Measurements from ENCODE around the gene TTLL7. TPM values are rescaled to one million over a fixed set of nuclear protein-coding genes. Genes with fewer than 3 reads are reported as not detected.

TTLL7 gene
- total RNA-seq, 4 donors from 2014 or later, result 1.2 to 16.5 (median 4.1) TPM

GRCh38 chr1:83950106-83950661 lies 48.7 kb downstream of the TTLL7 start:
- Histone ChIP-seq H3K27ac (no peak overlapping the region), H3K27me3 (no peaks in the 10 kb centered on the region), H3K36me3 (no peaks in the 10 kb centered on the region), H3K4me3 (no peak overlapping the region), H3K4me1 (no peaks in the 10 kb centered on the region), H3K9me3 (no peaks in the 10 kb centered on the region)
- TF ChIP-seq CTCF (IDR thresholded peaks at IDR 0.05) (no peak), POLR2A (IDR thresholded peaks at IDR 0.05) (no peak)
- DNase-seq, result no peak

GRCh38 chr1:83942914-83943313 lies 56.0 kb downstream of the TTLL7 start:
- DNase-seq, result no peak
- no peaks in the 10 kb centered on the region for H3K36me3 ChIP-seq
- TF ChIP-seq POLR2A (IDR thresholded peaks at IDR 0.05) (no peak), CTCF (IDR thresholded peaks at IDR 0.05) (no peak)
- no peak overlapping the region for H3K4me3 ChIP-seq
- no peak overlapping the region for H3K27ac ChIP-seq
- no peaks in the 10 kb centered on the region for H3K27me3 ChIP-seq
- H3K9me3 ChIP-seq, result no peaks in the 10 kb centered on the region
- H3K4me1 ChIP-seq, result no peaks in the 10 kb centered on the region

DNA sequence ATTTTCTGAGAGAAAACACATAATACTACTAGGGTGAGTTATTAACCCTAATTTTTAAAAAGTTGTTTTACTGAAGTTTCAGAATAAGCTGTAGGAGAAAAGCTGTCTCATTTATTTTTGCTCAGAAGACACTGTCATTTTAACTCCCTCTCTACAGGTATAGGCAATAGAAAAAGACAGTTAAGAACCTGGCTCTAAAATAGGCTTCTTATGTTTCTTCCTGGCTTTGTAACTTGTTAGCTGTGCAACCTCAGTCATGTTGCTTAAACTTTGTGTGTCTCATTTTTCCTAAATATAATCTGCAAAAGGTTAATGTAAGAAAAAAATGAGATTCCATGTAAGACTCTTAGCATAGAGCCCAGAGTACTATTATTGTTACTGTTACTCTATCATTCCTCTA lies 64.4 kb downstream of the TTLL7 start:
- no peaks in the 10 kb centered on the region for H3K4me1 ChIP-seq
- no peaks in the 10 kb centered on the region for H3K9me3 ChIP-seq
- no peak overlapping the region for H3K27ac ChIP-seq
- H3K36me3 ChIP-seq, result no peaks in the 10 kb centered on the region
- no peak for DNase-seq
- no peak for TF ChIP-seq CTCF (IDR thresholded peaks at IDR 0.05)
- no peak for TF ChIP-seq POLR2A (IDR thresholded peaks at IDR 0.05)
- no peaks in the 10 kb centered on the region for H3K27me3 ChIP-seq
- H3K4me3 ChIP-seq, result no peak overlapping the region

DNA sequence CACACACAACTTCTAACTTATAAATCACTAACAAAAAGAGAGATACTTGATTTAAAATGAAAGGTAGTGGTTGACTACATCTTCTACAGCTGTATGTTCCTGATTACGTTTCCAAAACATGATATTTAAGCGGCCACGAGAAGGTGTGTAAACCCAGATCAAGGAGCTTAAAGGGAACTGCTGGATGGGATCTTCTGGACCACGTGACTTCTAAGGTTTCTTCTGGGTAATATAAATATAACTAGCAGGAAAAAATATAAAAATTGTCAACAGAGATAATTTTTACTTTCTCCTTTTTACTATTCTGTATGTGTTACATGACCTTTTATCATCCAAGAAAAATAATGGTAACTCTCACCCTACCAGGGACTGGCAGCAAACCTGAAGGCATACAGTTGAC lies 66.2 kb downstream of the TTLL7 start:
- H3K4me1 ChIP-seq, result no peaks in the 10 kb centered on the region
- H3K27me3 ChIP-seq, result no peaks in the 10 kb centered on the region
- no peak for TF ChIP-seq POLR2A (IDR thresholded peaks at IDR 0.05)

GRCh38 chr1:83932281-83932680 lies 66.7 kb downstream of the TTLL7 start:
- Histone ChIP-seq H3K4me3 (no peak overlapping the region), H3K36me3 (no peaks in the 10 kb centered on the region)
- TF ChIP-seq POLR2A (IDR thresholded peaks at IDR 0.05), result no peak
- TF ChIP-seq CTCF (IDR thresholded peaks at IDR 0.05), result no peak

More for the DNA sequence above, 66.2 kb downstream of the TTLL7 start:
- H3K4me3 ChIP-seq, result no peak overlapping the region
- DNase-seq, result no peak
- no peaks in the 10 kb centered on the region for H3K9me3 ChIP-seq
- no peak overlapping the region for H3K27ac ChIP-seq
- H3K36me3 ChIP-seq, result no peaks in the 10 kb centered on the region

DNA sequence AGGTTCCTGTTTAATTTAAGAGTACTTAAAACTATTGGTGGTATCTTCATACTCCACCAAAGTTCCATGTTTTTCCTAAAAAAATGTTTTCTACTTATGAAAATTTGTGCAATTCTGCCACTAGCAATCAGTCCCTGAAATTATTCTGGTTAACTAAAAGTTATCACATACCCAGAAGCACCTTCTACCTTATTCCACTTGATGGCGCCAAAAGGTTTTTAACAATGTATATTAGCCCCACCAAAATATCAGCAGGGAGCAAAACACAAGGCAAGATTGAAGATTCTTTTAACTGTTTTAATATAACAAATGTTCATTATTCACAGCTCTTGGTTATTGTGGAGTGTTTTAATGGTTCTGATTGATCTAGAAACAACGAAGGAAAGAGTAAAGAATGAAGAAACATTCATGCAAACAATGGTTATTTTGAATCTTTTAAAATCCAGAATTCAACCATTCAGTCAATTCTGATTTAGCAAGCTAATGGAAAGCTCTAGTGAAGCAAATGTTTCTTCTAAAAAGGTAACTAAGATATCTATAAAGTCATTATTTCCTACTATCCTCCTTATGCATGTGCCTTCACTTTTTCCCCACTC lies 67.2 kb downstream of the TTLL7 start:
- no peaks in the 10 kb centered on the region for H3K4me1 ChIP-seq
- no peak overlapping the region for H3K4me3 ChIP-seq
- no peak overlapping the region for H3K27ac ChIP-seq
- H3K27me3 ChIP-seq, result no peaks in the 10 kb centered on the region
- H3K9me3 ChIP-seq, result no peaks in the 10 kb centered on the region
- H3K36me3 ChIP-seq, result no peaks in the 10 kb centered on the region
- no peak for DNase-seq
- TF ChIP-seq CTCF (IDR thresholded peaks at IDR 0.05) (peak; percentile 48 to 72 (median 68)), POLR2A (IDR thresholded peaks at IDR 0.05) (no peak)

More at GRCh38 chr1:83932281-83932680, 66.7 kb downstream of the TTLL7 start:
- Histone ChIP-seq H3K9me3 (no peaks in the 10 kb centered on the region), H3K4me1 (no peaks in the 10 kb centered on the region), H3K27me3 (no peaks in the 10 kb centered on the region), H3K27ac (no peak overlapping the region)
- DNase-seq, result no peak

Measured in Peyer's patch (tissue), 4 donors.